ENCODE data around the gene PLCB4. TPM values are rescaled to one million over a fixed set of nuclear protein-coding genes. Genes with fewer than 3 reads are reported as not detected.

Gene PLCB4
- total RNA-seq, 4 donors from 2014 or later = 17.4 to 264 (median 28.1) TPM

DNA sequence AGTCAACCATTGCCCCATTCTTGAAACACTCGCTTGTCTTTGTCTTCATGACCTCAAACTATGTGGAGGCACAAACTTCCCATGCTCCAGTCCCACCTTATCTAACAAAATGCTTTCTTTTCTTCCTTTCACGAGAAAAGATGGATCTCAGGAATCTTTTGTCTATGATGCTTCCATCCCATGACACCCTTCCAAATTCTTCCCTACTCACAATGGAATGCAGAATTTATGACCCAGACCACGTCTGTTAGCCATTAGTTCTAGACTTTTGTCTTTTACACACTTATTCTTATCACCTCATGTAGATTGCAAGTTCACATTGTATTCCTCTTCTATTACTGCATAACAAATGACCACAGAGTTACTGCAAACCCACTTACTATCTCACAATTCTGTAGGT, 421.3 kb downstream of the PLCB4 start:
- intact Hi-C loops (cut with DNase I; ENCODE audit: low total_unique reads) = no loop called here
- H3K27ac ChIP-seq = no peak overlapping the region
- H3K4me3 ChIP-seq = no peak overlapping the region
- TF ChIP-seq CTCF (IDR thresholded peaks at IDR 0.05) (no peak), POLR2A (IDR thresholded peaks at IDR 0.05) (no peak)
- no peaks in the 10 kb centered on the region for H3K36me3 ChIP-seq
- DNase-seq = no peak
- H3K9me3 ChIP-seq = no peaks in the 10 kb centered on the region
- H3K27me3 ChIP-seq = no peaks in the 10 kb centered on the region
- H3K4me1 ChIP-seq = no peaks in the 10 kb centered on the region

GRCh38 chr20:9490631-9491030, 421.7 kb downstream of the PLCB4 start:
- no peak for TF ChIP-seq POLR2A (IDR thresholded peaks at IDR 0.05)
- Histone ChIP-seq H3K9me3 (no peaks in the 10 kb centered on the region), H3K4me1 (no peaks in the 10 kb centered on the region), H3K27me3 (no peaks in the 10 kb centered on the region), H3K27ac (no peak overlapping the region), H3K4me3 (no peak overlapping the region), H3K36me3 (no peaks in the 10 kb centered on the region)
- DNase-seq = no peak
- intact Hi-C loops (cut with DNase I; ENCODE audit: low total_unique reads) = no loop called here

- Histone ChIP-seq H3K36me3 (no peaks in the 10 kb centered on the region), H3K9me3 (no peaks in the 10 kb centered on the region), H3K4me3 (no peak overlapping the region), H3K27ac (no peak overlapping the region), H3K27me3 (no peaks in the 10 kb centered on the region), H3K4me1 (no peaks in the 10 kb centered on the region)
- no peak for TF ChIP-seq POLR2A (IDR thresholded peaks at IDR 0.05)
- TF ChIP-seq CTCF (IDR thresholded peaks at IDR 0.05) = no peak
- intact Hi-C loops (cut with DNase I; ENCODE audit: low total_unique reads) = no loop called here
- no peak for DNase-seq
These were observed 422.4 kb downstream of the PLCB4 start for GRCh38 chr20:9491324-9491723.

GRCh38 chr20:9492067-9492466, 423.2 kb downstream of the PLCB4 start:
- TF ChIP-seq POLR2A (IDR thresholded peaks at IDR 0.05) = no peak
- TF ChIP-seq CTCF (IDR thresholded peaks at IDR 0.05) = no peak
- intact Hi-C loops (cut with DNase I; ENCODE audit: low total_unique reads) = no loop called here
- H3K27ac ChIP-seq = no peak overlapping the region
- H3K36me3 ChIP-seq = no peaks in the 10 kb centered on the region
- no peaks in the 10 kb centered on the region for H3K4me1 ChIP-seq
- DNase-seq = no peak
- no peaks in the 10 kb centered on the region for H3K9me3 ChIP-seq
- no peaks in the 10 kb centered on the region for H3K27me3 ChIP-seq
- H3K4me3 ChIP-seq = no peak overlapping the region

DNA sequence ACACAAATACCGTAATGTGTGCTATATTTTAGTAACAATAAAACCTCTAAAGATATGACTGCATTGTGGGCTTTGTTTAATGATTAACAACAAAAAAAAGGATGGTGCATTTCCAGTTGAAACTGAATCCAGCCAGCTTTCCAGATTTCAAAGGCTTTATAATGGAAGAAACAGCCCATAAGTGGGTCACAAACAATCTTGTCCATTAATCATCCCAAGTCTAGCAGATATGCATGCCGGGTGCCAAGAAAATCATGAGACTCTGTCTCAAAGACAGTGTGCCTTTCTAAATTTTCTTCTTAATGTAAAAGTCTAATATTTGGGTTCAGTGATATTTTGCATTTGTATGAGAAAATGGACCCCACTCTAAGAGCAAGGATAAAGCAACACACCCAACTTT, 424.9 kb downstream of the PLCB4 start:
- no peaks in the 10 kb centered on the region for H3K4me1 ChIP-seq
- no peak overlapping the region for H3K27ac ChIP-seq
- no peak overlapping the region for H3K4me3 ChIP-seq
- intact Hi-C loops (cut with DNase I; ENCODE audit: low total_unique reads) = no loop called here
- no peaks in the 10 kb centered on the region for H3K36me3 ChIP-seq
- no peak for TF ChIP-seq CTCF (IDR thresholded peaks at IDR 0.05)
- no peak for TF ChIP-seq POLR2A (IDR thresholded peaks at IDR 0.05)
- no peaks in the 10 kb centered on the region for H3K9me3 ChIP-seq
- H3K27me3 ChIP-seq = no peaks in the 10 kb centered on the region
- DNase-seq = no peak

GRCh38 chr20:9495701-9496100, 426.8 kb downstream of the PLCB4 start:
- no peak for DNase-seq
- no peaks in the 10 kb centered on the region for H3K27me3 ChIP-seq
- no peaks in the 10 kb centered on the region for H3K4me1 ChIP-seq
- TF ChIP-seq POLR2A (IDR thresholded peaks at IDR 0.05) (no peak), CTCF (IDR thresholded peaks at IDR 0.05) (no peak)
- no peaks in the 10 kb centered on the region for H3K9me3 ChIP-seq
- no peaks in the 10 kb centered on the region for H3K36me3 ChIP-seq
- H3K27ac ChIP-seq = no peak overlapping the region
- intact Hi-C loops (cut with DNase I; ENCODE audit: low total_unique reads) = no loop called here
- H3K4me3 ChIP-seq = no peak overlapping the region
